Fibroblast of lung (primary cell): Measurements from ENCODE around the gene SMIM31.

ENCODE experiments used
- EZH2 ChIP-seq: IDR thresholded peaks from 2 replicates; pipeline ENCODE4 v1.5.1; 2012; ENCODE audit warnings: low read length, control low read depth, mild to moderate bottlenecking; ENCODE audit errors: missing control alignments
- TF ChIP-seq, protein P1 (sequence below), 2 donors: IDR thresholded peaks in 1 of 2; conservative IDR thresholded peaks in 1 of 2; 1 replicate in 1 of 2; 2 replicates in 1 of 2; pipeline ENCODE4 v1.5.1; 2011 to 2012; ENCODE audit warnings: low read length in 2 of 2, control low read depth in 1 of 2, inconsistent platforms in 1 of 2, low read depth in 1 of 2, mild to moderate bottlenecking in 1 of 2

GRCh38 chr4:164802301-164802901 lies 48.5 kb downstream of the SMIM31 start:
- TF ChIP-seq, protein P1, sequence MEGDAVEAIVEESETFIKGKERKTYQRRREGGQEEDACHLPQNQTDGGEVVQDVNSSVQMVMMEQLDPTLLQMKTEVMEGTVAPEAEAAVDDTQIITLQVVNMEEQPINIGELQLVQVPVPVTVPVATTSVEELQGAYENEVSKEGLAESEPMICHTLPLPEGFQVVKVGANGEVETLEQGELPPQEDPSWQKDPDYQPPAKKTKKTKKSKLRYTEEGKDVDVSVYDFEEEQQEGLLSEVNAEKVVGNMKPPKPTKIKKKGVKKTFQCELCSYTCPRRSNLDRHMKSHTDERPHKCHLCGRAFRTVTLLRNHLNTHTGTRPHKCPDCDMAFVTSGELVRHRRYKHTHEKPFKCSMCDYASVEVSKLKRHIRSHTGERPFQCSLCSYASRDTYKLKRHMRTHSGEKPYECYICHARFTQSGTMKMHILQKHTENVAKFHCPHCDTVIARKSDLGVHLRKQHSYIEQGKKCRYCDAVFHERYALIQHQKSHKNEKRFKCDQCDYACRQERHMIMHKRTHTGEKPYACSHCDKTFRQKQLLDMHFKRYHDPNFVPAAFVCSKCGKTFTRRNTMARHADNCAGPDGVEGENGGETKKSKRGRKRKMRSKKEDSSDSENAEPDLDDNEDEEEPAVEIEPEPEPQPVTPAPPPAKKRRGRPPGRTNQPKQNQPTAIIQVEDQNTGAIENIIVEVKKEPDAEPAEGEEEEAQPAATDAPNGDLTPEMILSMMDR (conservative IDR thresholded peaks at IDR 0.05 in 1 of 2, IDR thresholded peaks at IDR 0.05 in 1 of 2; ENCODE audit: low read depth in 1 of 2, low read length in 2 of 2) = no peak
- TF ChIP-seq EZH2 = no peak
